Caco-2 (cell line): ENCODE results near the gene ACSS1. TPM values are rescaled to one million over a fixed set of nuclear protein-coding genes. Genes with fewer than 3 reads are reported as not detected.

ENCODE experiments used
- BruUV-seq: library from RNA; stranded (reverse); fragments of 400-500 nt; replicated peaks from 2 replicates; lab custom pipeline; 2021; lab: Mats Ljungman, UMichigan
- CTCF ChIA-PET: fragments of 300-600 bp; sonication (Branson Sonifier 250); formaldehyde crosslinking; loops from one replicate; lab custom pipeline; 2022; ENCODE audit warnings: antibody characterized with exemption; lab: Charles Lee
- POLR2A ChIA-PET: fragments of 300-600 bp; sonication (Branson Sonifier 250); formaldehyde crosslinking; loops from one replicate; lab custom pipeline; 2022; ENCODE audit warnings: antibody characterized with exemption; lab: Charles Lee
- DNase-seq, 2 experiments: peaks; one replicate each; pipeline versions ENCODE4 v3.0.0 to v3.0.0-alpha.2; 2020 to 2022
- H3K27me3 ChIP-seq: replicated peaks from 2 replicates; pipeline ENCODE4 v1.6.0; 2011; ENCODE audit warnings: low read length; ENCODE audit not compliant: control insufficient read depth, insufficient read depth
- H3K36me3 ChIP-seq: 2 replicates; pipeline ENCODE4 v1.5.1; 2011; ENCODE audit warnings: low read length; ENCODE audit not compliant: control insufficient read depth, insufficient read depth
- H3K4me1 ChIP-seq: fragments of 250-450 bp; sonication (Bioruptor Pico); 2 replicates; pipeline ENCODE4 v1.5.1; 2020; ENCODE audit warnings: mild to moderate bottlenecking
- H3K4me3 ChIP-seq: 2 replicates; pipeline ENCODE4 v1.5.1; 2011; ENCODE audit warnings: low read depth, mild to moderate bottlenecking, control low read depth, low read length
- H3K9me3 ChIP-seq: fragments of 250-450 bp; sonication (Bioruptor Pico); 2 replicates; pipeline ENCODE4 v1.5.1; 2020; ENCODE audit warnings: mild to moderate bottlenecking, moderate library complexity
- H3K27ac Mint-ChIP-seq: one replicate; pipeline ENCODE4 v1.8.0; 2022; ENCODE audit warnings: mixed read lengths; ENCODE audit not compliant: unreplicated experiment
- H3K27me3 Mint-ChIP-seq: one replicate; pipeline ENCODE4 v1.8.0; 2022; ENCODE audit warnings: mixed read lengths; ENCODE audit not compliant: insufficient read depth, unreplicated experiment
- H3K36me3 Mint-ChIP-seq: one replicate; pipeline ENCODE4 v1.8.0; 2022; ENCODE audit warnings: mild to moderate bottlenecking, mixed read lengths; ENCODE audit not compliant: insufficient read depth, unreplicated experiment
- H3K4me1 Mint-ChIP-seq: one replicate; pipeline ENCODE4 v1.8.0; 2022; ENCODE audit warnings: low read depth, mixed read lengths; ENCODE audit not compliant: unreplicated experiment
- H3K4me3 Mint-ChIP-seq: one replicate; pipeline ENCODE4 v1.8.0; 2022; ENCODE audit warnings: mild to moderate bottlenecking, moderate library complexity, mixed read lengths; ENCODE audit not compliant: unreplicated experiment
- H3K9me3 Mint-ChIP-seq: one replicate; pipeline ENCODE4 v1.8.0; 2022; ENCODE audit warnings: mixed read lengths; ENCODE audit not compliant: unreplicated experiment
- CTCF ChIP-seq, 2 experiments: fragments of 200-600 bp in 1 of 2; IDR thresholded peaks; 1 replicate in 1 of 2; 2 replicates in 1 of 2; pipeline versions ENCODE4 v1.5.1 to v1.8.0; 2011 to 2022; ENCODE audit warnings: antibody characterized with exemption in 1 of 2, control low read depth in 1 of 2, inconsistent platforms in 1 of 2, low read depth in 1 of 2, low read length in 1 of 2, mild to moderate bottlenecking in 1 of 2, moderate library complexity in 1 of 2; ENCODE audit not compliant: insufficient read depth in 1 of 2, severe bottlenecking in 1 of 2, unreplicated experiment in 1 of 2
- intact Hi-C: fragments of 100-400 bp; cut with micrococcal nuclease; formaldehyde crosslinking; loops from one replicate; pipeline ENCODE4 v1.10.0; 2022; ENCODE audit not compliant: unreplicated experiment
- total RNA-seq: library from RNA; stranded (reverse); gene quantifications from 2 replicates; pipeline ENCODE4 v1.2.3, GENCODE V29; 2022

Gene ACSS1
- total RNA-seq, 1 experiment from 2014 or later, result 113 TPM

- Histone ChIP-seq H3K36me3 (peaks cover 7% of the 10 kb centered on the region), H3K4me1 (no peaks in the 10 kb centered on the region), H3K4me3 (no peak overlapping the region), H3K9me3 (0 out of 2 replicates have a peak, but pooled peaks cover 3% of the 10 kb centered on the region), H3K27me3 (no peaks in the 10 kb centered on the region)
- peaks cover 34% of the 10 kb centered on the region for H3K9me3 Mint-ChIP-seq
- no peaks in the 10 kb centered on the region for H3K27me3 Mint-ChIP-seq
- ChIA-PET CTCF (interaction anchor here (0.6 kb wide), 1 partner anchor 40 kb away, joined by 3 read pairs; no protein-coding TSS in a partner anchor), POLR2A (no interaction called here)
- no peak for TF ChIP-seq CTCF (IDR thresholded peaks at IDR 0.05; ENCODE audit: insufficient read depth in 1 of 2, low read depth in 1 of 2, low read length in 1 of 2, severe bottlenecking in 1 of 2, unreplicated experiment in 1 of 2)
- BruUV-seq, result no TSS peak
- DNase-seq, result no peak
- intact Hi-C loops, result no loop called here
- H3K4me1 Mint-ChIP-seq, result no peaks in the 10 kb centered on the region
- H3K36me3 Mint-ChIP-seq, result peaks cover 49% of the 10 kb centered on the region
- H3K4me3 Mint-ChIP-seq, result no peak overlapping the region
- H3K27ac Mint-ChIP-seq, result peak overlapping the region; percentile 56
Measured at GRCh38 chr20:24979036-24979960, 78.6 kb downstream of the ACSS1 start.

- Histone ChIP-seq H3K9me3 (0 out of 2 replicates have a peak, but pooled peaks cover 3% of the 10 kb centered on the region), H3K36me3 (peaks cover 7% of the 10 kb centered on the region), H3K27me3 (no peaks in the 10 kb centered on the region), H3K4me3 (no peak overlapping the region), H3K4me1 (no peaks in the 10 kb centered on the region)
- Mint-ChIP-seq H3K27me3 (no peaks in the 10 kb centered on the region), H3K9me3 (peaks cover 34% of the 10 kb centered on the region), H3K27ac (no peak overlapping the region), H3K4me1 (no peaks in the 10 kb centered on the region), H3K36me3 (peaks cover 51% of the 10 kb centered on the region), H3K4me3 (no peak overlapping the region)
- ChIA-PET CTCF (interaction anchor here (0.6 kb wide), 1 partner anchor 40 kb away, joined by 3 read pairs; no protein-coding TSS in a partner anchor), POLR2A (no interaction called here)
- intact Hi-C loops, result no loop called here
- no peak for DNase-seq
- no TSS peak for BruUV-seq
- TF ChIP-seq CTCF (IDR thresholded peaks at IDR 0.05; ENCODE audit: insufficient read depth in 1 of 2, low read depth in 1 of 2, low read length in 1 of 2, severe bottlenecking in 1 of 2, unreplicated experiment in 1 of 2), result no peak
Measured at GRCh38 chr20:24978513-24978912, 79.4 kb downstream of the ACSS1 start.

GRCh38 chr20:24977797-24978196 lies 80.1 kb downstream of the ACSS1 start:
- Histone ChIP-seq H3K36me3 (peaks cover 7% of the 10 kb centered on the region), H3K27me3 (no peaks in the 10 kb centered on the region), H3K9me3 (0 out of 2 replicates have a peak, but pooled peaks cover 3% of the 10 kb centered on the region), H3K4me1 (no peaks in the 10 kb centered on the region), H3K4me3 (no peak overlapping the region)
- Mint-ChIP-seq H3K4me3 (no peak overlapping the region), H3K4me1 (no peaks in the 10 kb centered on the region), H3K36me3 (peaks cover 51% of the 10 kb centered on the region), H3K9me3 (peaks cover 34% of the 10 kb centered on the region), H3K27ac (no peak overlapping the region), H3K27me3 (no peaks in the 10 kb centered on the region)
- POLR2A ChIA-PET, result no interaction called here
- BruUV-seq, result no TSS peak
- TF ChIP-seq CTCF (IDR thresholded peaks at IDR 0.05; ENCODE audit: insufficient read depth in 1 of 2, low read depth in 1 of 2, low read length in 1 of 2, severe bottlenecking in 1 of 2, unreplicated experiment in 1 of 2), result no peak
- no peak for DNase-seq
- CTCF ChIA-PET, result no interaction called here
- intact Hi-C loops, result no loop called here
